GM21576 (cell line): ENCODE data around the gene KLHDC4.
"Not testable (repeated sequence)": the region's sequence is repeated elsewhere in the genome, so short reads cannot be mapped to it uniquely, and the experiment has no call there.

Source experiments
- ATAC-seq: cut with Tn5 transposase; IDR thresholded peaks from one replicate; pipeline ENCODE4 v1.9.1; 2021; ENCODE audit warnings: mild to moderate bottlenecking, moderate library complexity; ENCODE audit not compliant: unreplicated experiment

KLHDC4 gene

GRCh38 chr16:87765776-87766484, at the start of gene KLHDC4:
Gene KLHDC4, minus strand, starts transcription at chr16:87765986. Its CDS starts 96 bp downstream, at chr16:87765890.
- peak; percentile 87 for ATAC-seq

DNA sequence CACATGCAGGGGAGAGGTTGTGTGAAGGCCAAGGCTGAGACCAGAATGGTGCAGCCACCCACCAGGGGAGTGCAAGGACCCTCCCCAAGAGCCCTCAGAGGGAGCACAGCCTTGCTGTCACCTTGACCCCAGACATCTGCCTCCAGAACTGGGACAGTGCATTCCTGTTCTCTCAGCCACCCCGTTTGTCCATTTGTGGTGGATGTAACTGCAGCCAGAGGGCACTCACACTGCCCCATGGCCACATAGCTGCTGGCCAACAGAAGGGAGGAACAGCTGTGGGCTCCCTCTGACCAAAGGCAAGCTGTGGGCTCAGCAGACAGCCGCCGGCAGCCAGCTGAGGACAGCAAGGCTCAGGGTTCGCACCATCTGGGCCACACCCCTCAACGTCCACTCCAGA, 49.8 kb upstream of the KLHDC4 start:
- no peak for ATAC-seq

- ATAC-seq: no peak
These were observed 46.4 kb upstream of the KLHDC4 start for GRCh38 chr16:87812200-87812656.

- ATAC-seq: not testable (repeated sequence)
These were observed 45.7 kb upstream of the KLHDC4 start for GRCh38 chr16:87811454-87811853.

GRCh38 chr16:87809150-87809902, 43.5 kb upstream of the KLHDC4 start:
- ATAC-seq: peak; percentile 50

DNA sequence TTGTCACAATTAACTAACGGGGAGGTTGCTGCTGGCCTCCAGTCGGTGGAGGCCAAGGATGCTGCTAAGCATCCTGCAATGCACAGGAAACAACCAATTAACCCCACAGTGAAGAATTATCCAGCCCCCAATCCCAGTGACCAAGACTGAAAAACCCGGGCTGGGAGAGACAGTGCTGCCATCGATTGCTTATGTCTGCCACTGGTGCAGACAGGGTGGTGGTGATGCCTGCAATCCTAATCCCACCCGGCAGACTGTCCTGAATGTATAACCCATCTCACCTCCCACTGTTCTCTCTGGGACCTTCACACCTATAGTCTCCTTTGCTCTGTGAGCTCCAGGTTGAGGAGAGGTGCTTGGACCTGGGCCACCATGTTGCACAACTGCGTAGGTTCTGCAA, 42.3 kb upstream of the KLHDC4 start:
- ATAC-seq: no peak

- ATAC-seq: no peak
These were observed 41.1 kb upstream of the KLHDC4 start for GRCh38 chr16:87806641-87807546.

DNA sequence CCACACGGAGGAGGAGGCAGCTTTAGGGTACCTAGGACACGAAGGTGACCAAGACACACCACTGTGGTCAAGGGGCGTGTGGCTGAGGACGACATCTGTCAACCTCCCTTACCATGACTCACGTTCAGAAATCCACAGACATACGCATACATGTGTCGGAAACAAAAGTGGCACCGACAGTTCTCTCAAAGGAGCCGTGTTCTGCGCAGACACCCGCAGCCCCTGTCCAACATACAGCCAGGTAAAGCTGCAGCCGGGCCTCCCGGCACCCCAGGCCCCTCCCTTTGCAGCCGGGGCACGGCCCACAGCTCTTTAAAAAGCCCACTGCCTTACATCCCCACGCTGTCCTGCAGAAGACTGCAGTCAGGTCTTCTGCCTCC, 40.5 kb upstream of the KLHDC4 start:
- no peak for ATAC-seq

DNA sequence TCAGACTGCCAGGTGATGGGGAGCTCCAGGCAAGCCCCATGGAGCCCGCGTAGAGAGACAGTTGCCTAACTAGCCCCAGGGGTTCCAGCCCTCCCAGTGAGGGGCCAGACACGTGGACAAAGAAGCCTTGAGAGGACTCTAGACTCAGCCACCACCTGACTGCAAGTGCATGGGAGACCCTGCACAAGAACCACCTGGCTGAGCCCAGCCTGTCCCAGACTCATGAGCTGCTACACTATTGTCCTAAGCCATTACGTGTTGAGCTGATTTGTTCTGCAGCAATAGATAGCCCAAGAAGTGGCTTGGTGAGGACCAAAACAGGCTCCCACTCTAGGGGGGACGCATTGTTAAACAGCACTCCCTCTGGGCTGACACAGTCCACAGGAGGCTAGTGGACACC, 37.6 kb upstream of the KLHDC4 start:
- no peak for ATAC-seq

DNA sequence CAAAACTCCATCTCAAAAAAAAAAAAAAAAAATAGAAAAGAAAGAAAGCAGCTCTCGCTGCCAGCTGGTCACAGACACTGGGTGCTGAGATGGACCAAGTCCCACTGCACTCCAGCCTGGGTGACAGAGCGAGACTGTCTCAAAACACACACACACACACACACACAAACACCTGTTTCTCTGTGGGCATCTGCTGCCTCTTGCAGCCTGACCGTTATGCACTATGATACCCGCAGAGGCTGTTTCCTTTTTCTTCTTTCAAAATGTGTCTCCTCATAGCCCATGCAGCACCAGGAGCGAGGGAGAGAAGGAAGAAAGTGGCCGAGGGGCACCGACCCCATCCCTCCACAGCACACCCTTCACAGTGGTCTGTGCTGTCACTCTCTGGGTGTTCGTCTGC, 36.9 kb upstream of the KLHDC4 start:
- ATAC-seq: no peak

DNA sequence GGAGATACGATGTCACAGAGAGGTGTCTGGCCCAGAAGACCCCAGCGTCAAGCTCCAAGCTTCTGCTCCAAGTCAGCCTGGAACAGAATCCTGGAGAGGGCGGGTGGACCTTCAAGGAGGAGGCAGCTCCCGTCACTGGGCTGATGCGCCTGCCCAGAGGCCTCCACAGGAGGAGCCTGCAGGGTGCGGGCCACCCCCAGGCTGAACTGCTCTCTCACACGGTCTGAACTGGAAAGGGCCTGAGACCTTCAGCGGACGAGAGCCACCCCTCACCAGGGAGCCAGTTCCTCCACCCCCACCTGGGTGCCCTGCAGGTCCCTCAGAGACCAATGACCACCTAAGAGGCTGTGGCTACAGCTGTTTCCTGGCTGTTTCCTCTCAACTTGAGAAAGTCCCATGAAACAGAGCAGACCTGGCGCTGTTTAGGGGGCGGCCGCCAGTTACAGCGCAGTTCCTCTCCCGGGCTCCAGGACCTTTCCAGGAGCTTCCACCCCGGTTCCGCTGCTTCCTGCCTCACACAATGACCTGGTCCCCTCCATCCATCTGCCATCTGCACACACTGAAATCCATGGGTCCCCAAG, 36.0 kb upstream of the KLHDC4 start:
- ATAC-seq: no peak

- ATAC-seq: no peak
These were observed 34.7 kb upstream of the KLHDC4 start for GRCh38 chr16:87800497-87800896.

- no peak for ATAC-seq
These were observed 29.6 kb upstream of the KLHDC4 start for GRCh38 chr16:87795336-87795735.

GRCh38 chr16:87794485-87795078, 28.8 kb upstream of the KLHDC4 start:
- no peak for ATAC-seq

GRCh38 chr16:87792205-87792565, 26.4 kb upstream of the KLHDC4 start:
- ATAC-seq: no peak

GRCh38 chr16:87791295-87792204, 25.8 kb upstream of the KLHDC4 start:
- no peak for ATAC-seq

- no peak for ATAC-seq
These were observed 24.7 kb upstream of the KLHDC4 start for GRCh38 chr16:87790292-87791100.

DNA sequence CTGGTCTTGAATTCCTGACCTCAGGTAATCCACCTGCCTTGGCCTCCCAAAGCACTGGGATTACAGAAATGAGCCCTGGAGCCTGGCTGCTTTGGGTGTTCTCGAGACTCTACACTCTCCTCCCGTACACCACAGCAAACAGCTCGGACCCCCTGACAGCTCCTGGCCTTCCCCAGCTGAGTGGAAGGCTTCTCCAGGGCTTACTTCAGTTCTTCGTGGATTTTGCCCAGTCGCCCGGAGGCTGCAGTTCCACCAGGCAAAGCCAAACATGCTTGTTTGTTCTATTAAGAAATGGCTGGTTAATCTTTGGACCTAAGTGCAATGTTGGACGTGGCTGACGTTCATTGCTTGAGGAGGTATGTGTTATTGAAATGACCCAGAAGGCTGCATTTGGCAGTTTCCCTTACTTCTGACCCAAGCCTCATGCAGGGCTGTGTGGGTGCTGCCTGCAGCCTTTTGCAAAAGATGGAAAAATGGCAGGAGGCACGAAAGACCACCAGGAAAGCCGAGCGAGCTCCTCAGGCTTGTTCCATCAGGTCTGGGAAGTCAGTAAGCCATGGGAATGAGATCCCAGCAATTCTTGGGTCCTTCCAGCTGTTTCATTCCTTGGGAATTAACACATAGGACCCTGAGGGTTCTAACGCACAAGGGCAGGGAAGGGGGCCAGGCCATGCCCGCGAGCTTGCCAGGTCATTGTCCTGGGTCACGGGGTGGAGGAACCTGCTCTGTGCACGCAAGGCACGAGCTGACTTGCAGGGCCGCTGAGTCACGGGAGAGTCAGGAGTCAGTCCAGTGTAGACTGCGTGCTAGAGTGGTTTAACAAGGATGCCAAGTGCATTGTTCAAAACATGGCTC, 23.9 kb upstream of the KLHDC4 start:
- no peak for ATAC-seq
